GM06990 (cell line): ENCODE measurements around the gene TRIM32.
A peak's percentile ranks its signal among the peaks of the same experiment; 100 is the strongest.

Experiments used
- DNase-seq: peaks from one replicate; pipeline ENCODE4 v3.0.0-alpha.2; 2011; ENCODE audit not compliant: insufficient read length; ENCODE audit errors: extremely low read depth
- H3K27me3 ChIP-seq: replicated peaks from 2 replicates; pipeline ENCODE4 v1.6.0; 2011; ENCODE audit warnings: low read length; ENCODE audit not compliant: control insufficient read depth, insufficient read depth
- H3K36me3 ChIP-seq: 2 replicates; pipeline ENCODE4 v1.5.1; 2011; ENCODE audit warnings: low read length; ENCODE audit not compliant: control insufficient read depth, insufficient read depth
- H3K4me3 ChIP-seq: replicated peaks from 2 replicates; pipeline ENCODE4 v1.5.1; 2011; ENCODE audit warnings: low read depth, mild to moderate bottlenecking, control low read depth, low read length
- CTCF ChIP-seq: IDR thresholded peaks from 2 replicates; pipeline ENCODE4 v1.5.1; 2011; ENCODE audit warnings: low read length, control low read depth, mild to moderate bottlenecking, inconsistent platforms; ENCODE audit not compliant: insufficient read depth, poor library complexity, severe bottlenecking

TRIM32 gene

GRCh38 chr9:116656977-116657376 is 30.1 kb upstream of the TRIM32 start:
- DNase-seq, result no peak
- Histone ChIP-seq H3K36me3 (no peaks in the 10 kb centered on the region), H3K4me3 (no peak overlapping the region), H3K27me3 (no peaks in the 10 kb centered on the region)
- TF ChIP-seq CTCF, result no peak

GRCh38 chr9:116658265-116658664 is 28.8 kb upstream of the TRIM32 start:
- no peak for TF ChIP-seq CTCF
- Histone ChIP-seq H3K36me3 (no peaks in the 10 kb centered on the region), H3K27me3 (no peaks in the 10 kb centered on the region), H3K4me3 (no peak overlapping the region)
- DNase-seq, result no peak

GRCh38 chr9:116661037-116661954 is 25.8 kb upstream of the TRIM32 start:
- TF ChIP-seq CTCF, result peak; percentile 64
- Histone ChIP-seq H3K4me3 (no peak overlapping the region), H3K36me3 (no peaks in the 10 kb centered on the region), H3K27me3 (no peaks in the 10 kb centered on the region)
- peak; percentile 23 for DNase-seq

- DNase-seq, result no peak
- Histone ChIP-seq H3K36me3 (no peaks in the 10 kb centered on the region), H3K27me3 (no peaks in the 10 kb centered on the region), H3K4me3 (no peak overlapping the region)
- no peak for TF ChIP-seq CTCF
Observed at GRCh38 chr9:116662646-116663310, 24.3 kb upstream of the TRIM32 start.

- no peak overlapping the region for H3K4me3 ChIP-seq
- no peak for TF ChIP-seq CTCF
- DNase-seq, result no peak
- H3K36me3 ChIP-seq, result no peaks in the 10 kb centered on the region
- H3K27me3 ChIP-seq, result no peaks in the 10 kb centered on the region
Observed at GRCh38 chr9:116663581-116663980, 23.5 kb upstream of the TRIM32 start.
